Measurements from ENCODE around the gene M6PR. TPM values are rescaled to one million over a fixed set of nuclear protein-coding genes. Genes with fewer than 3 reads are reported as not detected.

M6PR gene
- total RNA-seq, 1 donor from 2014 or later: 186 TPM

DNA sequence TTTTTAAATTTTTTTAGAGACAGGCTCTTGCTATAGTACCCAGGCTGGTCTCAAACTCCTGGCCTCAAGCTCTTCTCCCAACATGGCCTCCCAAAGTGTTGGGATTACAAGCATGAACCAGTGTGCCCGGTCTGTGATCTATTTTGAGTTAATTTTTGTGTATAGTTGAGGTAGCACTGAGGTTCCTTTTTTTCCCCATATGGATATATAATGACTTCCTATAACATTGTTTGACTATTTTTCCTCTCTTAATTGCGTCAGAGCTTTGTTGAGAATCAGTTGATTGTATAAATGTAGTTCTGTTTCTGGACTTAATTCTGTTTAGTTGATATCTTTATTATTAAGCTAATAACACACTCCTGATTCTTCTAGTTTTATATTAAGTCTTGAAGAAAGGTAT is 8.6 kb upstream of the M6PR start:
- no peak overlapping the region for H3K27ac Mint-ChIP-seq (ENCODE audit: unreplicated experiment)
- peaks cover 9% of the 10 kb centered on the region for H3K36me3 Mint-ChIP-seq (ENCODE audit: low read depth, unreplicated experiment)

DNA sequence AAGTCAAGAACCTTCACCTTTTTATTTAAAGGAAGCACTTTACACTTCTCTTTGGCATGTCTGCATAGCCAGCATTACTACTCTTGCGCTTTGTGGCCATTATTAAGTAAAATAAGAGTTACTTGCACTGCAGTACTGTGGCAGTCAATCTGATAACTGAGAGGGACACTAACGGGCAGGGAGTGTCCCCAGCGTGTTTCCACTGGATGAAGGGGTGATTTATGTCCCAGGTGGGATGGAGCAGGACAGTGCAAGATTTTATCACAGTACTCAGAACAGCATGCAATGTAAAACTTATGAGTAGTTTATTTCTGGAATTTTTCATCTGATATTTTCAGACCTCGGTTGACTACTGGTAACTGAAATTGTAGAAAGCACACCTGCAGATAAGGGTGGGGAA is 8.1 kb upstream of the M6PR start:
- Mint-ChIP-seq H3K4me1 (ENCODE audit: unreplicated experiment) (no peaks in the 10 kb centered on the region), H3K36me3 (ENCODE audit: low read depth, unreplicated experiment) (peaks cover 15% of the 10 kb centered on the region), H3K4me3 (ENCODE audit: unreplicated experiment) (no peak overlapping the region), H3K27ac (ENCODE audit: unreplicated experiment) (no peak overlapping the region), H3K27me3 (ENCODE audit: unreplicated experiment) (peaks cover 2% of the 10 kb centered on the region), H3K9me3 (ENCODE audit: unreplicated experiment) (peaks cover 5% of the 10 kb centered on the region)
- TF ChIP-seq, protein P1, sequence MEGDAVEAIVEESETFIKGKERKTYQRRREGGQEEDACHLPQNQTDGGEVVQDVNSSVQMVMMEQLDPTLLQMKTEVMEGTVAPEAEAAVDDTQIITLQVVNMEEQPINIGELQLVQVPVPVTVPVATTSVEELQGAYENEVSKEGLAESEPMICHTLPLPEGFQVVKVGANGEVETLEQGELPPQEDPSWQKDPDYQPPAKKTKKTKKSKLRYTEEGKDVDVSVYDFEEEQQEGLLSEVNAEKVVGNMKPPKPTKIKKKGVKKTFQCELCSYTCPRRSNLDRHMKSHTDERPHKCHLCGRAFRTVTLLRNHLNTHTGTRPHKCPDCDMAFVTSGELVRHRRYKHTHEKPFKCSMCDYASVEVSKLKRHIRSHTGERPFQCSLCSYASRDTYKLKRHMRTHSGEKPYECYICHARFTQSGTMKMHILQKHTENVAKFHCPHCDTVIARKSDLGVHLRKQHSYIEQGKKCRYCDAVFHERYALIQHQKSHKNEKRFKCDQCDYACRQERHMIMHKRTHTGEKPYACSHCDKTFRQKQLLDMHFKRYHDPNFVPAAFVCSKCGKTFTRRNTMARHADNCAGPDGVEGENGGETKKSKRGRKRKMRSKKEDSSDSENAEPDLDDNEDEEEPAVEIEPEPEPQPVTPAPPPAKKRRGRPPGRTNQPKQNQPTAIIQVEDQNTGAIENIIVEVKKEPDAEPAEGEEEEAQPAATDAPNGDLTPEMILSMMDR (IDR thresholded peaks at IDR 0.05; ENCODE audit: unreplicated experiment): no peak
- DNase-seq (ENCODE audit: low spot score): no peak

More for the DNA sequence above, 8.6 kb upstream of the M6PR start:
- Mint-ChIP-seq H3K4me1 (ENCODE audit: unreplicated experiment) (no peaks in the 10 kb centered on the region), H3K4me3 (ENCODE audit: unreplicated experiment) (no peak overlapping the region), H3K27me3 (ENCODE audit: unreplicated experiment) (peaks cover 2% of the 10 kb centered on the region), H3K9me3 (ENCODE audit: unreplicated experiment) (peaks cover 2% of the 10 kb centered on the region)
- DNase-seq (ENCODE audit: low spot score): no peak
- TF ChIP-seq, protein P1 (IDR thresholded peaks at IDR 0.05; ENCODE audit: unreplicated experiment): no peak

DNA sequence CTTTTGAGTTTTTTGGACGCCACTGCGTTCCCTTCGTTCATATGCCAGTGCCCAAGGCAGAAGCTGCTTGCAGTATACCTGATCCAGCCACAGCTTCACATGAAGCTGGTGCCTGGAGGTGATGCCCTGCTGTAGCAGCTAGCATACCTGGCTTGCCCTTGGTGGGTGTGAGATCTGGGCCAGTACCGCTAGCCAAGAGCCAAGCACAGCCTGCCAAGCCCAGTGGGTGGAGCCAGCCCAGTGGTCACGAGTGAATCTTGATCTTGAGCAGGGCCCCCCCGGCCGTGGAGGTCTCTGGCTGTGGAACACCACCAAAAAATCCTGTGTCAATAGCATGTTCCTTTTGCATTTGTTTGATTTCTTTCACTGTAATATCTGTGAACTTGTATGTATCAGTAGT is 7.3 kb upstream of the M6PR start:
- no peak overlapping the region for H3K27ac Mint-ChIP-seq (ENCODE audit: unreplicated experiment)
- peaks cover 15% of the 10 kb centered on the region for H3K36me3 Mint-ChIP-seq (ENCODE audit: low read depth, unreplicated experiment)
- no peak overlapping the region for H3K4me3 Mint-ChIP-seq (ENCODE audit: unreplicated experiment)
- TF ChIP-seq, protein P1 (IDR thresholded peaks at IDR 0.05; ENCODE audit: unreplicated experiment): no peak
- no peak for DNase-seq (ENCODE audit: low spot score)
- H3K9me3 Mint-ChIP-seq (ENCODE audit: unreplicated experiment): peaks cover 5% of the 10 kb centered on the region
- peaks cover 2% of the 10 kb centered on the region for H3K27me3 Mint-ChIP-seq (ENCODE audit: unreplicated experiment)
- no peaks in the 10 kb centered on the region for H3K4me1 Mint-ChIP-seq (ENCODE audit: unreplicated experiment)

DNA sequence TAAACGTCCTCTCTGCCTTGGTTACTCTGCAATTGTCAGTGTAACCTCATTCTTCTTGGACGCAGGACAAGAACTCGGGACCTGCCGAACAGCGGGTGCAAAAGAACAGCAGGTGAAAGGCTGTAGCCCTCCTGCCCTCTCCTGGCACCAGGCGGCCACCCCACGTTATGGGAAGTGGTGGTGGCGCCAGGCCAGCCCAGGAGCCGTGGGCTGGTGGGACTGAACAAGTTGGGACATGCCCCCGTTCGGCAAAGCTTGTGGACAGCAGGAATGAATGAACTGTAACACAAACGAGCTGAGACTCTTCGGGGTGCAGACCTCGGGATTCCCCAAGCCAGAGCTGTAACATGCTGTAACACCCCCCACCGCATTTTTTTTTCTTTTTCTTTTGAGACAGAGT is 6.6 kb upstream of the M6PR start:
- Mint-ChIP-seq H3K36me3 (ENCODE audit: low read depth, unreplicated experiment) (peaks cover 15% of the 10 kb centered on the region), H3K27me3 (ENCODE audit: unreplicated experiment) (peaks cover 2% of the 10 kb centered on the region), H3K4me3 (ENCODE audit: unreplicated experiment) (no peak overlapping the region), H3K27ac (ENCODE audit: unreplicated experiment) (no peak overlapping the region), H3K9me3 (ENCODE audit: unreplicated experiment) (peaks cover 5% of the 10 kb centered on the region), H3K4me1 (ENCODE audit: unreplicated experiment) (no peaks in the 10 kb centered on the region)
- no peak for DNase-seq (ENCODE audit: low spot score)
- TF ChIP-seq, protein P1 (IDR thresholded peaks at IDR 0.05; ENCODE audit: unreplicated experiment): no peak

DNA sequence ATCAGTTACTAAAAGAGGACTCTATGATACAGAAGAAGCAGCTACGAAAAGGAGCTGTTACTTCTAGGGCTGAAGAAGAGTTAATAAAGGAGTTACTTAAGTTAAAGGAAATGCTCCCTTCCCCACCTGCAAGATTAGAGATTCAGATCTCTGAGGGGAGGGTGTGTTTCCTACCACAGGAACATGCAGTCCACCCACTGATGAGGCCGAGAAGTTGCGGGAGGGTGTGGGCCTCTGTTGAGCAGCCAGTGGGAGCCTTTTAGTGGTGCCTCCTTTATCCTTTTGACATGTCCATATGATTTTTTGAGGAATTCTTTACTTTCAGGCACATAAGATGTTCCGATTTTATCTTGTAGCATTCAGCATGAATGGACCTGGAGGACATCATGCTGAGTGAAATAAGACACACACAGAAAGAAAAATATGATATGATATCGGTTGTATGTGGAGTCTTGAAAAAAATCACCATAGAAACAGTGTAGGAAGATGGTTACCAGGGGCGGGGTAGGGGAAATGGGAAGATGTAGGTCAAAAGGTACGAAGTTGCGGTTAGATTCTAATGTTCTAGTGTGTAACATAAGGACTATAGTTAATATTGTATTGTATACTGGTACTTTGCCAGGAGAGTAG is 4.4 kb upstream of the M6PR start:
- Mint-ChIP-seq H3K36me3 (ENCODE audit: low read depth, unreplicated experiment) (peaks cover 15% of the 10 kb centered on the region), H3K4me1 (ENCODE audit: unreplicated experiment) (peaks cover 10% of the 10 kb centered on the region), H3K9me3 (ENCODE audit: unreplicated experiment) (peaks cover 5% of the 10 kb centered on the region), H3K27ac (ENCODE audit: unreplicated experiment) (no peak overlapping the region), H3K4me3 (ENCODE audit: unreplicated experiment) (no peak overlapping the region), H3K27me3 (ENCODE audit: unreplicated experiment) (peaks cover 3% of the 10 kb centered on the region)
- TF ChIP-seq, protein P1 (IDR thresholded peaks at IDR 0.05; ENCODE audit: unreplicated experiment): no peak
- no peak for DNase-seq (ENCODE audit: low spot score)
